ENCODE measurements around the gene GID8.
"Not testable (repeated sequence)": the region's sequence is repeated elsewhere in the genome, so short reads cannot be mapped to it uniquely, and the experiment has no call there.

The GID8 gene

DNA sequence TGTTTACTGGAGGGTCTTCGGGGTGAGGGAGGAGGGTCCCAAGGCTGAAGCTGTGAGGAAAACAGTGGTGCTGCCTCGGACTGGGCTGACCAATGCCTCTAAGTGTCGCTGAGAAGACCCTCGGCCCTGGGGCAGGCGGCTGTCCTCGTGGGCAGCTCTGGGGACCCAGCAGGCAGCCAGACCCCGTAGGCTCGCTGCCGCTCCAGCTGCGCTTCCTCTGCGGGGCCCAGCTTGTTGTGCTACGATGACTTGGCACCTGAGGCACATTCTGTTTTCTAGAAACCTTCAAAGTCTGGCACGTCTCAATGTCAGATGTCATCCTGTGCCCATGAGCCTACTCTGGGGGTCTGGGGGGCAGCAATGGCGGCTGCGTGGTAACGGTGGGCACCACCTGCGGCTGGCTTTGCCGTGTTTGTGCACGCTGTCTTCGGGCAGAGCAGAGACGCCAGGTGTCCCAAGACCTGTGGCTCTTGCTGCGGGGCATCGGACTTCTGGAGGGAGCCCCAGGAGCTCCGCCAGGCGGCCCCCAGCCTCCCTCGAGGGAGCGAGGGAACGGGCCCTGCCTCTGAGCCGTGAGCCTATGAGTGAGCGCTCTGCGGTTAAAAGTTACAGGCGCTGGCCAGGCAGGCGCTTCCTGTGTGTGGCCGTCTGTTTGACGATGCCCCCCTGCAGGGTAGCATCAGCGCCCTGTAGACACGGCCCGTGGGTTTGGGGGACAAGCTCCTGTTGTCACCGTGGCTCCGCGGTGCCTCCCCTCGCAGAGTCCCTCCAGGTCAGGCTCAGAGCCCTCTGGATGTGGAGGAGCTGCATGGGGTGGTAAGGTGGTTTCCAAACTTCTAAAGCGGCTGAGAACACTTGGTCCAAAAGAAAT is 21.4 kb downstream of the GID8 start:
- DNase-seq: no peak

DNA sequence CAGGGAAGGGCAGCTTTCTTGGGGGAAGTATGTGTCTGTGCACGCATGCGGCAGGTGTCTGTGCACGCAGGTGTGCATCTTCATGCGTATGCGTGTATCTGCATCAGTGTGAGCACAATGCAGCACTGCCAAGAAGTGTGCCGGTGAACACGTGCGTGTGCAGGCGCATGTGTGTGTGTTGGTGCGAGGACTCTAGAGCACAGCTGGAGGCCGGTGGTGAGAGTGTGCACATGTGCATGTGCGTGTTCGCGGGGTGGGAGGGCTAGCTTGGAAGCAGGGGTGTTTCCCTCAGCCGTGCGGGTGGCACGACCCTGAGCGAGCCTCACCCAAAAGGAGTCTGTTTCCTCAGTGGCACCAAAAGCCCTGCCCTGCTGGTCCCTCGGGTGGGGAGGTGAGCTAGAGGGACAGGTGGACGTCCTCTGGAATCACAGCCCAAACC is 22.1 kb downstream of the GID8 start:
- no peak for DNase-seq

DNA sequence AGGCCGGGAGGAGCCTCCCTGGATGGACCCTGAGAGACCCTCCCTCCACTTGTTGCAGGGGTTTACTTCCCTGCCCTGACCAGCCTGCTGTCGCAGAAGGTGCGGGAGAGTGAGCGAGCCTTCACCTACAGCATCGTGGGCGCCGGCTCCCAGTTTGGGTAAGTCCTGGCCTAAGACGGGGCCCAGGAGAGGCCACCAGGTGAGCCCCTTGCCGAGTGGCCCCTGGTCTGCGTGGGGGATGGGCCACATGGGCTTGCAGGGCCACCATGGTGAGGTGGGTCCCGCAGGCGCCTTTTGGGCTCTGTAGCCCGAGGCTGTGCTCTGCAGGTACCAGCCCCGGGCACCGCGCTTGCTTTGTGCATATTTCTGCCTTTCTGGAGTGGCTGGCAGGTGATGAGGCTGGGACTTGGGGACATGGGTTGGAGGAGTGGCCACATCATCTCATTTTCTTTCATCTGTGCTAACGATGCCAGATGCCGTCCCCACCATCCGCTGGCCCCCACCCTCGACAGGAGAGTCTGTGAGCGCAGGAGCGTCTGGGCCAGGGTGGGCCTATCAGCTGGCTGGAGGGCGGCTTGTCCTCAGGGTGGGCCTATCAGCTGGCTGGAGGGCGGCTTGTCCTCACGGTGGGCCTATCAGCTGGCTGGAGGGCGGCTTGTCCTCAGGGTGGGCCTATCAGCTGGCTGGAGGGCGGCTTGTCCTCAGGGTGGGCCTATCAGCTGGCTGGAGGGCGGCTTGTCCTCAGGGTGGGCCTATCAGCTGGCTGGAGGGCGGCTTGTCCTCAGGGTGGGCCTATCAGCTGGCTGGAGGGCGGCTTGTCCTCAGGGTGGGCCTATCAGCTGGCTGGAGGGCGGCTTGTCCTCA is 22.7 kb downstream of the GID8 start:
- not testable (repeated sequence) for DNase-seq

DNA sequence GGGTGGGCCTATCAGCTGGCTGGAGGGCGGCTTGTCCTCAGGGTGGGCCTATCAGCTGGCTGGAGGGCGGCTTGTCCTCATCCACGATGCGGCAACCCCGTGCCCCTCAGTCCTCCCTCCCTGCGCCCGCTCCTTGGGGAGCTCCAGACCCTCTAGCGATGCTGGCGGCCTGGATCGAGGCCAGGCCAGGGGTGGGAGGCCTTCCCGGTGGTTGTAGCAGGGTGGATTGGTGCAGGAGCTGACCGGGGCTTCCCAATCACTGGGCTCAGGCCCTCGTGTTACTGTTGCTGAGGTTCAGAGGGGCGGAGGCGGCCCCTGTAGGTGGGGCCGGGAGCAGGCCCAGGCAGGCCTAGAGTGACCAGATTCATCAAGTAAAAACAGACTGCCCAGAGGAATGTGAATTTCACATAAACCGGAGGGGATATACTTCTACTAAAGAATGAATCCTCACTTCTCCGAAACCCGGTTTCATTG is 23.4 kb downstream of the GID8 start:
- no peak for DNase-seq

DNA sequence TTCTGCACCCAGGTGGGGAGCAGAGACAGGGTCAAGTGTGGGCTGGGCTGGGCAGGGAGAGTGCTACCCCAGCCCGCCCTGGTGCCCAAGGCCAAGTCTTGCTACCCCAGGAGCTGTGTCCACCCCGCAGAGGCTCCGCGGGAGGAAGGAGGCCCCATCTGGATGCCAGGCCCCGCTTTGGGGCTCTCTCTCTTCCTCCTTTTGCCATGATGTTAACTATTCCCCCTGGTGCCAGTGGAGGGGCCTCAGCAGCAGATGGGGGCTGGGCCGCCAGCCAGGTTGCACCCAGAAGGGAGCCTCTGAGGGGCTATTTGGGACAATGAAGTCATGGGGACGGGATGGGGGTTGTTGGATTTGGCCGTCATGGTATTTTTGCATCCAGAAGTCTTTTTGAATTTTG is 23.9 kb downstream of the GID8 start:
- DNase-seq: no peak

DNA sequence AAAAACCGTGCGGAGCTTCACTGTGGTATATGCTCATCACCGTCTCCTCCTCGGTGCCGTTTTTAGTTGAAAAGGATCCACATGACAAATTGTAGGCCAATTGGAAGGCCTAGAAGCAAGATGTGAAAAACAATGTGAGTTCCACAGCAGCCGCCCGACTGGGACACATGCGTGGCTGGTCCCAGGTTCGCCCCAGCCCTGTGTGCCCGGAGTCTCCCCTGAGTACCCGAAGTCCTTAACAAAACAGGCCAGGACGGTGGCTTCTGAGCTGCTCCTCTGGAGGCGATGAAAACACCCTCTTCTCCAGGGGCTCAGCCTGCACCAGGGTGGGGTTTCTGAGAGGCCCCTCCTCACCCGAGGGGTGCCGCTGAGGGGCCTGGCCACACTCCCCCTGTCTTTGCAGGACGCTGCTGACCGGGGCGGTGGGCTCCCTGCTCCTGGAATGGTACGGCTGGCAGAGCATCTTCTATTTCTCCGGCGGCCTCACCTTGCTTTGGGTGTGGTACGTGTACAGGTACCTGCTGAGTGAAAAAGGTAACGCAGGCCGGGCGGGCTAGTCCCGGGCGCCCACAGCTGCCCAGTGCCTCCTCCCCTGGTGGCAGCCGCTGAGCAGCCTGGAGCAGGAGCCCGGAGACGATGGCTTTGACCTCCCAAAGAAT is 24.4 kb downstream of the GID8 start:
- DNase-seq: no peak

DNA sequence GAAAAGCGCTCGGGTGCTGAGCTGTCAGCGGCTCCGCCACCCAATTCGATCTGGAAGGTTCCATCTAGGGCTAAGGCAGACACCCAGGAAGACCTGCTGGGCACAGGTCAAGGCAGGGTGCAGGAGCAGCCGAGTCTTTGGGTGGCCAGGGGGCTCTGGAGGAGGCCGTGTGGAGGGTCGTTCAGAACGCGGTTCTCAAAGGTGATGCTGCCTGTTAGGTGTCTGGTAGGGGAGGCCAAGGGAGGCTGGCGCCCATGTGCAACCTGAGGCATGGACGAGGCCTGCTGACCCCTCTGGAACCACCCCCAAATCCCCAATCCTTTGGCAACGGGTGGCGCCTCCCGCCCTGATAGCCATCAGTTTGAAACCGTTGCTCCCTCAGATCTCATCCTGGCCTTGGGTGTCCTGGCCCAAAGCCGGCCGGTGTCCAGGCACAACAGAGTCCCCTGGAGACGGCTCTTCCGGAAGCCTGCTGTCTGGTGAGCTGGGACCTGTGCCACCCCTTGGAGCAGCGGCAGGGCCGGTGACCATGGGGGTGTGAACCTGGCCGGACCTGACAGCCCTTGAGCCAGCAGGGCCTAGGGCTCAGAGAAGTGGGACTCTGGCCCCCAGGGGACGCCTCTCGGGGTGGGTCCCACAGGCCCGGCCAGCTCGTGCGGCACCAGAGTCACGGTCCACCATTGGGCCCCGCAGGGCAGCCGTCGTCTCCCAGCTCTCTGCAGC is 25.1 kb downstream of the GID8 start:
- DNase-seq: no peak

DNA sequence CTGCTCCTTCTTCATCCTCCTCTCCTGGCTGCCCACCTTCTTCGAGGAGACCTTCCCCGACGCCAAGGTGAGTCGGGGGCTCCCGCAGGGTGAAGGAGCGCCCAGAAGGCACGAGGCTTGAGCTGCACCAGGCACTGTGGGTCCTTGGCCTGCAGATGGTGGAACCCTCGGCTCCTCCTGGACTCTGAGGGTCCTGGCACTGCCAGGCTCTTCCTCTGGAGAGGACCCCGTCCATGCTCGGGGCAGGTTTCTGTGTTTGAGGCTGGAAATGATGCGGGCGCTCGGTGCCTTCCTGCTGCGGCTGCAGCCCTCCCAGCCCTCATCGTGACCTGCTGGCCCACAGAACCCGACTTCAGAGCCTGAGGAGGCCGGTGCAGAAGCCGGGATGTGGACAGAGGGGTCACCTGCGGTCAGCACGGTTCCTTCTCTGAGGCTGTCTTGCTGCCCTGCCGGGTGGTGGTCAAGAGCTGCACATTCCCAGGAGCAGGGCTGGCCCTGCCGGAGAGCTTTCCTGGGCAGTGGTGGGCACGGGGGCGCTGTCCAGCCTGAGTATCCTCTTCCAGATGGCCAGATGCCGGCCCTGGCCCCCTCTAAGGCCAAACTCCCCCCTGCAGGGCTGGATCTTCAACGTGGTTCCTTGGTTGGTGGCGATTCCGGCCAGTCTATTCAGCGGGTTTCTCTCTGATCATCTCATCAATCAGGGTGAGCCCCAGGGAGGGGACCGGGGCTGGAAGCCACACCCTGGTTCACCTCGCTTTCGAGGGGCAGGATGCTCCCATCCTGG is 25.9 kb downstream of the GID8 start:
- no peak for DNase-seq

DNA sequence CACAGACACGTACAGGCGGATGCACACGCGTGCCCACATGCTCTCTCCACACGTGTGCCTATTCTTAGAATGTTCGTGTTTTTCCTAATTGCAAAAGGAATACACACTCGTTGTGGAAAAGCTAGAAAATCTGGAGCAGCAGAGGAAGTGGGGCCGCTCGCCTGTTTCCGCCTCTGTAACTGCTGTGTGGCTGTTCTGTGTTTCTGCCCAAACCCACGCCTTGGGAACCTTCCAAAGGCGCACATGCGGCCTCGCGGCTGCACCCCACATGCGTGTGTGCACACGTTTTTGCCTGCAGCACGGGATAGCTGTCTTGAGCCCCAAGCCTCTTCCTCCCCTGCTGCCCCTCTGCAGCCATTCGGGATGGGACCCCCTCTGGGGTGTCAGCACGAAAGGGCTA is 26.8 kb downstream of the GID8 start:
- DNase-seq: no peak

DNA sequence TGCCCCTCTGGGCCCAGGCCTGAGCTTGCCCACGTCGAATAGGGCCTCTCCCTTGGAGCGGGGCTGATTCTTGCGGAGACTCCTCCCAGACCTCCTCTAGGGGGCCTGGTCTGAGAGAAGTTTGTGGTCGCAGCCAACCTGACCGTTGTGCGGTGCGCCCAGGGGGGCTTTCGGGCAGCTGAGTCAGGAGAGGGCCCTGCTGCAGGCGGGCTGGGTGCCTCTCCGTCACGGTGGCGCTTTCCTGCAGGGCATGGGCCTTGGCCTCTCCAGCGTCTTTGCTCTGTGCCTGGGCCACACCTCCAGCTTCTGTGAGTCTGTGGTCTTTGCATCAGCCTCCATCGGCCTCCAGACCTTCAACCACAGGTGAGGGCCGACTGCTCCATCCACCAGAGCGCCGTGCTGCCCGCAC is 27.4 kb downstream of the GID8 start:
- no peak for DNase-seq

DNA sequence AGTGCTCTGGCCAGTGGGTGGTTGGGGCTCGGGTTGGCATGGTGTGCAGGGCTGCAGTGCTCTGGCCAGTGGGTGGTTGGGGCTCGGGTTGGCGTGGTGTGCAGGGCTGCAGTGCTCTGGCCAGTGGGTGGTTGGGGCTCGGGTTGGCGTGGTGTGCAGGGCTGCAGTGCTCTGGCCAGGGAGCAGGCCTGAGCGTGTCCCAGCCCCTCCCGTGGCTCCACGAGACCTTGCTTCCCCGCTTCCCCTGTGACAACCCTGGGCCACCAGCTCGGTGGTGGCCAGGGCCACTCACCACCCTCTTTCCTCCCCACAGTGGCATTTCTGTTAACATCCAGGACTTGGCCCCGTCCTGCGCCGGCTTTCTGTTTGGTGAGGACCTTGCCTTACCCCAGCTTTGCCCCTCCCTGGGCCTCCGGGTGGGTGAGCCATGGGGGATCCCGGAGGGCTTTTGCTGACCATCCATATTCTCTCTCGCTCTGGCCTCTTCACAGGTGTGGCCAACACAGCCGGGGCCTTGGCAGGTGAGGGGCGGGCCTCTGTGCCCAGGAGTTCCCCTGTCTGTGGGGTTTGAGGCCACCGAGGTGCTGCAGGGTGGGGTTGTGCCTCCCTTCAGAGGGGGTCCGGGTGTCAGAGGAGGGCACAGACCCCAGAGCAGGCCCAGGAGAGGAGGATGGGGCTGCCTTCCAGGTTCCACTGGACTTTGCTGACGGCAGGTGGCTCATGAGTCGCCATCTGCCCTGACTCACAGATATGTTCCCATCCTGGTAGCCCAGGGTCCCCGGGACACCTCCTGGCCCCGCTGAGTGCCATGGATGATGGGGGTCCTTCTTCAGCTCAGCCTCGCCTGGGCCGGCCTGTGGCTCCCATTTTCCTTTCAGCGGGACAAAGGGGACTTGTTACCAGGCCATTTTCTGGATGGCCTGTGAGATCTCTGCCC is 28.5 kb downstream of the GID8 start:
- no peak for DNase-seq

DNA sequence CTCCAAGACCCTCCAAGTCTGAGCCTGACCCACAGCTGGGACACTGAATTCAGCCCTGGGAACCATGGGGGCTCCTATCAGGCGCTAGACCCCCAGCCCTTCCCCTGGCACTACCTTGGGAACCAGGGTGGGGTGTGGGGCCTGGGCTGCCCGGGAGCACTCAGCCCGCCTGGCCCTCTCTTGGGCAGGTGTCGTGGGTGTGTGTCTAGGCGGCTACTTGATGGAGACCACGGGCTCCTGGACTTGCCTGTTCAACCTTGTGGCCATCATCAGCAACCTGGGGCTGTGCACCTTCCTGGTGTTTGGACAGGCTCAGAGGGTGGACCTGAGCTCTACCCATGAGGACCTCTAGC is 29.2 kb downstream of the GID8 start:
- no peak for DNase-seq

DNA sequence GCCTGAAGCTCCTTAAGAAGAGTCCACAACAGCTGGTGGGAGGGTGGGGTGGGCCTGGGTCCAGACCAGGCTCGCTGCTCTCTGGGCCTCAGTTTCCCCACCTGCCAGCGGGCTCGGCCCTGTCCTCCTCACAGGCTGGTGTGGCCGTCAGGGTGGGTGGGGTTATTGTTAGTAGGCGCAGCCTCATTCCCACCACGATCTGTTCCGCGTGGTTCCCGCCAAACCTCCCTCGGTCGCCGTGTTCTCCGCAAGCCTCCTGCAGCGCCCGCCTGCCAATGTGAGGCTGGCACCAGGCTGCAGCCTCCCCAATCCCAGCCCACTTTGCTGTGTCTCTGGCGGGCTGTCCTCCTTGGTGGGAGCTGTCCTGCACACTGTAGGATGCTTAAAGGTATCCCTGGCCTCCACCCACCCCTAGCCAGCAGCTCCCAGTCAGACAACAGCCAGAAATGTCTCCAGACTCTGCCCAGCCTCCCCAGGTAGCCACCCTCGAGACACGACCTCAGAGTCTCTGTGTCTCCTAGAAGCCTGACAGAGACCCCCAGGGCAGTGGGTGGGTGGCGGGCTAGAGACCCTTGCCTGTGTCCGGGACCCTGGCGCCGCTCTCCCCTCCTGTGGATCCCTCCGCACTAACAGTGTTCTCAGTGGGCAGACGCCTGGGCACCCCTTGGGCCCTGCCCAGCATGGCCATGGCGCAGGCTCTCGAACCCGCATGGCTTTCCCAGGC is 29.8 kb downstream of the GID8 start:
- no peak for DNase-seq

DNA sequence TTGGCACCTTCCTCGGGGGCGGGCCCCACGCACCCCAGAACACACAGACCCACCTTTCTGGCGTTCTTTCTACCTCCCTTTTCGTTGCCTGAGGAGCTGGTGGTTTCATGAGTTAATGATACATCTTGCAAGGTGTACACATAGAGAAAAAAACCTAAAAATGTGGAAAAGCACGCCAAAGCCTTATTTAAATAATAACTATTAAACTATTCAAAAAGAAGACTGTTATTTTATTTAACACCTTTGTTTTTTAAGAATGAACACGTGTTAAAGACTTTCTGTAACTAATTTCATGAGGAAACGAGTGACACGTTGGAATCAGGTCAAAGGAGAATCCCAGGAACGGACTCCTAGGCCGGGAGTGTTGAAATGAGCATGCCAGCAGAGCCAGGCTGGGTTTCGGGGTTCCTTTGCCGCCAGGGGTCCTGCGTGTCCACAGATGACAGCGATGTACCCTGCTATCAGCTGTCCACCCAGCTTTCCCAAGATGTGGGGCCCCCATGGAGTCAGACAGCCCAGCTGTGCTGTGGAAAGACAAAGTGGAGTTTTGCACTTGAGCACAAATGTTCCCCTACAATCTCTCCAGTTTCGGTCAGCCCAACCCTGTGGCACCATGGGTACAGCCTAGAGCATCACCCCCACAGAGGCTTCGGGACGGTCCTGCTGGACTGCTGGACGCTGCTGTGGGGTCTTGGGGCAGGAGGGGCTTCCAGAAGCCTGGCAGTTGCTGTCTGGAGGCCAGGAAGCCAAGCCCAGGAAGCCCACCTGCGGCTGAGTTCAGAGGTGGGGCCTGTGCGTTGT is 30.6 kb downstream of the GID8 start:
- DNase-seq: no peak

DNA sequence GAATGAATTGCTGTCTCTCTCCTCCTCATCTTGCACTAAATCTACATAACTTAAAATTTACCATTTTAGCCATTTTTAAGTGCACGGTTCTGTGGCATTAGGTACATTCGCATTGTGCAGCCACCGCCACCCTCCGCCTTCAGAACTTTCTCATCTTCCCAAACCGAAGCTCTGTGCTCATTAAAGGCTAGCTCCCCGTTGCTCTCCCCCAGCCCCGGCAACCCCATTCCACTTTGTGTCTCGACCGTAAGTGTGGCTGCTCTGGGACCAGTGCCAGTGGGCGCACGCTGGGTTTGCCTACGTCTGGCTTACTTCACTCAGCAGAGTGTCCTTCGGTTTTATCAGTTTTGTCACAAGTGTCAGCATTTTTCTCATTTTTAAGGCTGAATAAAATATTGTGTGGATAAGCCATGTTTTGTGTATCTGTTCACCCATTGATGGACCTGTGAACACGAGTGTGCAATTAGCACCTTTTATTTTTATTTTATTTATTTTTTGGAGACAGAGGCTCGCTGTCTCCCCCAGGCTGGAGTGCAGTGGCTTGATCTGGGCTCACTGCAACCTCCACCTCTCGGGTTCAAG is 31.3 kb downstream of the GID8 start:
- DNase-seq: no peak

DNA sequence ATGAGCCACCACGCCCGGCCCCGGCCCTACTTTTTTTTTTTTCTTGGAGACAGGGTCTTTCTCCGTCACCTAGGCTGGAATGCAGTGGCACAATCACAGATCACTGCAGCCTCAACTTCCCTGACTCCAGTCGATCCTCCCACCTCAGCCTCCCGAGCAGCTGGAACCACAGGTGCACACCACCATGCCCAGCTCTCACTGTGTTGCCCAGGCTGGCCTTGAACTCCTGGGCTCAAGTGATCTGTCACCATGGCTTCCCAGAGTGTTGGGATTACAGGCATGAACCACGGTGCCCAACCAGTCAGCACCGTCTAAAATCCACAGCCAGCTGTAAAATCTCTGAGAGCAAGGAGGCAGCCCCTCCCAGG is 32.0 kb downstream of the GID8 start:
- no peak for DNase-seq

DNA sequence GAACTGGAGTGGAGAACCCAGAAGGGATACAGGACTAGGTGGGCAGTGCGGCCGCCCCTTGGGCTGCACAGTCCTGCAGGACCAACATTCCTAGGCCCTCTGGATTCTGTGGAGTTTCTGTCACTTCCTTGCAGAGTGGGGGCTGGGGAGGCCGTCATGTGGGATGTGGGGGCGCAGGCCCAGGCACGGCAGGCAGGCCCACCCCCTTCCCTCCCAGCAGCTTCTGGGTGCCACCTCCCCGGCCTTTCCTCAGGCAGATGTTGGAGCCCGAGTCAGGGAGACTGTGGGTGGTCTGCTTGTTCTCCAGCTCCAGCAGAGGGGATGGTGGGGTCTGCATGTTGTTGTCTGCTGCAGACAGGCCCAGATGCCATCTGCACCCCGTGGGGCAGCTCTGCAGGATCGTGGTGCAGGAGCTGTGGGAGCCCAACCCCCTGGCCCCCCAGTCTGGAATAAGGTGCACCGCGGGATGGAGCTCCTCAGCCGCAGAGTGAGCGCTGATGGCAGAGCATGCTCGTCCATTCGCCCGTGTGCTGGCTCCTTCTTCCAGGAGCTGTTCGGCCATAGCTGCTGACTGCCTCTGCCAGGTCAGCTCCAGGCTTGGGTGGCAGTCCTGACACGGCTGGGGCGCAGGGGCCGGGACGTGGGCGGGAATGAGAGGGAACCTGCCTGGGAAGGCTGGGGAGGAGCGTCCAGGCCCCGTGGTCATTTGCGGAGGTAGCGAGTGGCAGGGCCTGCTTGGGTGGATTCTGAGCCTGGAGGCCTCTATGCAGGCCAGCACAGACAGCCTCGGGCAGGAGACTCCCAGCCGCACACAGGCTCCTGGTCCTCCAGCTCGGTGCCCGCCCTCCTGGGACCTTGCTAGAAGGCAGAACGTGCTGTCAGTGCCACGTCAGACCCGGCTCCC is 32.6 kb downstream of the GID8 start:
- no peak for DNase-seq

Measured in stimulated activated CD4-positive, alpha-beta T cell treated with anti-CD3 and anti-CD28 coated beads, Interleukin-4, amount 100 ng/mL, for 4 hours (primary cell).